Femur (tissue), 1 donor: ENCODE results near the gene MSI2.

Source experiments
- DNase-seq: peaks from one replicate; pipeline ENCODE4 v3.0.0-alpha.2; 2017

MSI2 gene

DNA sequence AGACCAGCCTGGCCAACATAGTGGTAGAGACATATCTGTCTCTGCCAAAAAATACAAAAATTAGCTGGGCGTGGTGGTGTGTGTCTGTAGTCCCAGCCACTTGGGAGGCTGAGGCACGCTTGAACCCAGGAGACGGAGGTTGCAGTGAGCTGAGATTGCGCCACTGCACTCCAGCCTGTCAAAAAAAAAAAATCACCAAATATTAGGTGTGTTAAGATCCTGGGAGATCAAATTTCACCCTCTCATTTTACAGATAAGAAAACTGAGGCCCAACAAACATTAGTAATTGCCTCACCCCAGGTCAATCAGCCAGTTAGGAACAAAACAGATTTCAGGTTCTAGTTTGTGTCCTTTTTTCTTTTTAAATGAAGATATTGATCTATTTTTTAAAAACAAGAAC is 116.7 kb downstream of the MSI2 start:
- no peak for DNase-seq

DNA sequence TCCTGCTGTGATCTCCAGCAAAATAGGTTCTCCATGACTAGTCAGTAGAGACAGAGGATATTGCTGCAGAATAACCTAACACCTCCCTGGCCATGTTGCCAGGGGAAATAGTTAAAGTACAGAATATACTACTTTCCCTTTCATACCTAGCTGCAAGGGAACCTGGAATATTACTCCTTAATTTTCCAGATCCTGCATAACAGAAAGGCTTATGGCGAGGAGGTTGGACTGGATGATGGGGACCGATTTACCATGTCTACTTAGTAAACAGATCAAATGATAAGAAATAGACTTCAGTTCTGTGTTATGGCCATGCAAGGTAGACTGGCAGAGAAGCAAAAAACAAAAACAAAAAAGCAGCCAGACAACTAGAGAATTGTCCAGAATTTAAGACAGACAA is 117.4 kb downstream of the MSI2 start:
- no peak for DNase-seq

DNA sequence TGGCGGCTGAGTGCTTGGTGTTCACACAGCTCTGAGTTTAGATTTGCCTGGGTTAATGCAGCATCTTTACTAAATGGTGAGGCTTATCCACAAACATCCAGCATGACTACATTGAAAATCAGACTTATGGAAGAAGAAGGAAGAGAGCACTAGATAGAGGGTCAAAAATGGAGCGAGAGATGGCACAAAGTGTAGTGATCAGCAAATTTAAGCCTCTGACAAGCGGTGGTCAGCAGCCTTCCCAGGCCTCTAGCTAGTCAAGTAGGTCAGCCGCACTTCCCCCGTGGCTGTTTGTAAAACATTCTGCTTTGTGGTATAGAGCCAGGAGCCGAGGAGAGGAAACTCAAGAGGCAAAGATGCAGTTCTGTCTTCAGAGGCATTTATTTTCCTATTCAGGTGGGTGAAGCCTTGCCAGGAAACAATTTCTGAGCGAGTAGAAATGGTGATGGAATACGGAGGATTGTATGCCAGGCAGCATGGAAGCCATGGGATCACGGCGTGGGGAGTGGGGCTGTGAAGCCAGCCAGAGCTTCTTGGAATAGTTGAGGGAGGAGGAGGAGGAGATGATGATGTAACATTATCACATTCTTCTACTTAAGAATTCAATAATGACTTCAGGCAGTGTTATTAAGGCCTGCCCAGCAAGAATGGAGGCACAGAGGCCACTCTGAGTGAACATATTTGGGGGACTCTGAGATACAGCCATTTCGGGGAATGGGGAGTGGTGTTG is 118.9 kb downstream of the MSI2 start:
- DNase-seq = no peak

DNA sequence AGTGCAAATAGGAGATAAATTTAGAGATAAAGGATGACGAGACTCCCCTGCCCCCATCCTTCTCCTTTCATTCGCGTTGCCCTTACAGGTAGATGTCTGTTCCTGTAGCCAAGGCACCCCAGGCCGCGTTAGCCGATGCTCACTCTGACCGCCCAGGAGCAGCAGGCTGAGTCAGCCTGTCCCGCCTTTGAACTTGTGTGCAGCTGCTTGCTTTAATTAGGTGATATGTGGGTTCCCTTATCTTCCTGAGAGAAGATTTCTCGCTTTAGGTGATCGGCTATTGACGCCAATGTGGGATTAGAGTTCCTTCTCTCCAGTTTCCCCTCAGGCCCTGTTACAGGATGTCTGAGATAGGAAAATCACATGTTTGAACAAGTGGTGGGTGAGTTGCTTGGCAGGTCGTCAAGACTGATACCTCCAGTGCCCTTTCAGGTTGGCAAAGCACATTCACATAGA is 119.5 kb downstream of the MSI2 start:
- DNase-seq = no peak

DNA sequence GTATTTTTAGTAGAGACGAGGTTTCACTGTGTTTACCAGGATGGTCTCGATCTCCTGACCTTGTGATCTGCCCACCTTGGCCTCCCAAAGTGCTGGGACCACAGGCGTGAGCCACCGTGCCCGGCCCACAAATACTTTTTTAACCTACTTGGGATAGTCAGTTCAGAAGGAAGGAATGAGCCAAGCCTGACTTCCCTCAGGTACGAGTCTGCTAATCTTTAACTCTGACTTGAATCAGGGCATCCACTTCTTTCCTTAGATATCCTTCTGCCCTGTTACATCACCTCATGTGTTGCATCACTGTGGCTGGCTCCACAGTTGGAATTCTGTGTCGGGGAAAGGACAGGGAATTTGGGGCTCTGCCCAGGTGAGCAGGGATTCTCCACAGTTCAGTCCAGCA is 120.8 kb downstream of the MSI2 start:
- DNase-seq = no peak

DNA sequence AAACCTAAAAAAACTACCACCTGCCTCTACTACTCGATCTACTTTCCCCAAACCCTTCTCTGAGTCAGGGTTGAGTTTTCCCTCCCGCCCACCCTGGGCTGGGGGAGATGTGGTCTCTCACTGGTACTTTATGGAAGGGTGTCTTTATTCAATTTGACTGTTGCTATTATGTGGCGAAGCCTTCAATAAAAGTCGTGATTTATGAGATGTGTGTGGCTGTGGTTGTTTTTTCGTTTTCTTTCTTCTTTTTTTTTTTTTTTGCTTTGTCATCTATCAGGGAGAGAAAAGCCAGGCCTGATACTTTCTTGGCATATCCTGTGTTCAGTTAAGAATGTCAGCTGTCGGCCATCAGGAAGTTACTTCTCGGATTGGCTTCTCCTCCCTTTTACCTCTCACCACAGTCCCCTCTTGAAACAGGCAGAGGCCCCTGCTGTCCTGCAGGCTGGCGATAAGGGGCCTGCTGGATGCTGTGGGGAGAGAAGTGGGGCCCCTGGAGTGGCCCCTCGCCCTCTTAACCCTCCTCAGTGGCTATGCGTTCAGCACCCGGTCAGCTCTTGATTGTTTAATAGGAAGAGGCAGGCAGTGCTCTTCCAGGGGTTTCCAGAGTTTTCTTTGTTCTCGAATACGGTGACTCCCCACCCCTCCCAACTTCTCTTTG is 123.0 kb downstream of the MSI2 start:
- DNase-seq = no peak

DNA sequence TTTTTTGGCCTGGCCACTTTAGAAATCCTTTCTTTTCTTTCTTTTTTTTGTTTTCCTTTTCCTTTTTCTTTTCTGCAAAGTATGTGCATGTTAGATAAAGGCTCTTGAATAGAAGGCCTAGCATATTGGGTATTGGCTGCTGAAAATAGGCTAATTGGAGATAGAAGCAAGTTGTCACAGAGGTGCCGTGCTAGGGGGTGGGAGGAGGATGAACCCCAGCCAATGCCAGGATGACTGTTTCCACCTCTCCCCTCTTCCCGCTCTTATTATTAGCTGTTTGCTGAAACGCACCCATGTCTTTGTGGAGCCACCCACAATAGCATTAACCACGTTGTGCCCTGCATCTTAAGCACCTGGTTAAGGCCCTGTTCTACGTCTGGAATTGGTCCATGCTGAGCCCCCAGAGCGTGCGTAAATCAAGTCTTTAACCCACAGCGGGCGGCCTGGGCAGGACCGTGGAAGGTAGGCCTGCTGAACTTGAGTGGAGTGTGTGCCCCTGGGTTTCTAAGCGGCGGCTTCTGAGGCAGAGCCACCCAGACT is 123.6 kb downstream of the MSI2 start:
- no peak for DNase-seq

DNA sequence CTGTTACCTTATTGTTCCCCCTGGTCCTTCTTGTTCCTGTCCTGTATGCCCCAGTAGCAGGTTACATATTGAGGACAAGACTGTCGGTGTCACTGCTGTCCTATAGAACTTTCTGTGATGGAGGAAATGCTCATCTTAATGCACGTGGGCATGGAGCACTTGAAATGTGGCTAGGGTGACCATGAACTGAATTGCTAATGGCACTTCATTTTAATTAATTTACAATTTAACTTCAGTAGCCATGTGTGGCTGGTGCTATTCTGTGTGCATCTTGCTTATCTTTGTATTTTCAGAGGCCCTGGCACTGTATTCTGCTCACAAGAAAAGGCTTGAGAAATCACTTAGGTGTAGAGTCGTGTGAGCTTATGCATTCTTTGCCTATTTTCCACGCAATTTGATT is 125.2 kb downstream of the MSI2 start:
- DNase-seq = no peak

DNA sequence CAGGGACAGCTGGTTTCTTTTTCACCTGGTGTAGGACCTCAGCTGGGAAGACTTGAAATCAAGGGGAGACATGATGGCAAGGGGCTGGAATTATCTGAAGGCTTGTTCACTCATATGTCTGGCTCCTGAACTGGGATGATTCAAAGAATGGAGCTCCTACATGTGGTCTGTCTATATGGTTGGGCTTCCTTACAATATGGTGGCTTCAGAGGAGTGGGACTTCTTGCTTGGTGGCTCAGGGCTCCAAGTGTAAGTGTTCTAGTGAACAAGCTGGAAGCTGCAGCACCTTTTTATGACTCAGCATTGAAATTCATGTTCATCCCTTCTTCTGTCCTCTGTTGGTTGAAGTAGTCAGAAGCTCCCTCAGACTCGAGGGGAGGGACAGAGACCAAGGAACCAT is 127.9 kb downstream of the MSI2 start:
- DNase-seq = no peak

DNA sequence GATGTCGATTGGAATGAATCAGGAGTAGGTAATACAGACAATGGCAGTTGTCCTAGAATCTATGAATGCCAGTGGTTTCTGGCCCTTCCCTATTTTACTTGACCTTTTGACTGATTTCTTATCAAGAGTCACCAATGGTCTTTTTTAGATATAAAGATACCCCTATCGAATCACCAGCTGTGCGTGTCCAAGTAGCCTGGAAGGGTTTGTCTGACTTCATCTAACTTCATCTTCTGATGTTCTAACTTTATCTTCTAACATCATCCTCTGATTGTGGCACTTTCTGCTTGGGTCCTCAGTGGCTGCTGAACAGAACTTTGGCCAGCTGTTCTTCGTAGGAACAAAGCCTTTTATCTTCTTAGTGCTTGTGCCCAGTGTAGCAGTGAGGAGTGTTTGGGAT is 129.7 kb downstream of the MSI2 start:
- DNase-seq = no peak

DNA sequence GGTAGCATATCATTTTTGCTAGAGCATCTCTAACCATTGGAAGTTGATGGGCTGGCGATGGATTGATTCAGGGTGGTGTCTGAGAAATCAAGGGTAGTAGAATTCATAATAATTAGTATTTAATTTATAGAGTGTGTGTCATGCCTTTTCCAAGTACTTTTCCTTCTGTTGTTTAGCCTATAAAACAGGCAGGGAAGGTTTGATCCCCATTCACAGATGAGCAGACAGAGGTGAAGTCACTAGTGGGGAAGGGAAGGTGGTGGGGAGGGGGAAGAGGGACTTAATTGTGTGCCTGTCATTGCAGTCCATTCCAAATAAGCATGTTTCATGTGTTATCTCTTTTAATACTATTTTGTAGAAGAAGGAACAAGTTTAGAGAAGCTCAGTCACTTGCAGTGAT is 131.3 kb downstream of the MSI2 start:
- no peak for DNase-seq

DNA sequence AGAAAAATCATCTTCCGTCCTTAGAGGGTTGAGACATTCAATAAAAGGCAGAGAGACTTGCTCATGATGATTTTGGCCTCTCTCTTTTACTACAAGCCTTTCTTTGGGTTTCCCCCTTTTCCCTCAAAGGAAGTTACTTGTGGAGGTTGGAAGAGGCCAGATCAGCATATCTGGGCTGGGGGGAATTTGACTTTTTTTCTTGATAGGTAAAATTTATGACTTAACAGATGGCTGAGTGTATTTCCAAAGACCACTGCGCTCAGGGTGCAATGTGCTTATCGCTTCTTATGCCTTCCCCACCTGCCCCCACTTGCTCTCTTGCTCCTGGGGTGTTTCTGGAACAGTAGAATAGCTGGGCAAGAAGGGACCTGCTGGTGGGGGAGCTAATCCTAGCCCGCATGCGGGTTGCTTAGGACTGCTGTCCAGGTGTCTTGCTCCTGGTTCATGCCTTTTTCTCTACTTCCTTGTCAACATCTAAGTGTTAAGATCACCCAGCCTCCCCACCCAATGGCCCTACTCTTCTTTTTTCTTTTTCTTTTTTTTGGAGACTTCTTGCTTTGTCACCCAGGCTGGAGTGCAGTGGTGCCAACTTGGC is 131.9 kb downstream of the MSI2 start:
- no peak for DNase-seq

DNA sequence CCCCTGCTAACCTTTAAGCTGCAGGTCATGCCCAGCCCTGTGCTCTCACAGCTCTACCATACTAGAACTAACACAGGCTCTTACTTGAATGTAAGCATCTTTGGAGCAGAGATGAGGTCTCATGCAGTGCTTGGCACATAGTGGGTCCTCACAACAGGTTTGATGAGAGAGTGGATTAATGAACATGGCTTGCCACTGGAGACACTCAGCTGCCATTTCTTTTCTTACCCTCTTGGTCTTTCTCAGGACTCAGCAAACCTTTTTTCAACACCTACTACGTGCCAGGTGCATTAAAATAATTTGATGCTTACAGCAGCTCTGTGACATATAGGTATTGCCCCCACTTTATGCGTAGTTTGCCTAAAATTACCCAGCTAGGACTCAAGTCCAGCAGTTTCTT is 133.2 kb downstream of the MSI2 start:
- DNase-seq = no peak

DNA sequence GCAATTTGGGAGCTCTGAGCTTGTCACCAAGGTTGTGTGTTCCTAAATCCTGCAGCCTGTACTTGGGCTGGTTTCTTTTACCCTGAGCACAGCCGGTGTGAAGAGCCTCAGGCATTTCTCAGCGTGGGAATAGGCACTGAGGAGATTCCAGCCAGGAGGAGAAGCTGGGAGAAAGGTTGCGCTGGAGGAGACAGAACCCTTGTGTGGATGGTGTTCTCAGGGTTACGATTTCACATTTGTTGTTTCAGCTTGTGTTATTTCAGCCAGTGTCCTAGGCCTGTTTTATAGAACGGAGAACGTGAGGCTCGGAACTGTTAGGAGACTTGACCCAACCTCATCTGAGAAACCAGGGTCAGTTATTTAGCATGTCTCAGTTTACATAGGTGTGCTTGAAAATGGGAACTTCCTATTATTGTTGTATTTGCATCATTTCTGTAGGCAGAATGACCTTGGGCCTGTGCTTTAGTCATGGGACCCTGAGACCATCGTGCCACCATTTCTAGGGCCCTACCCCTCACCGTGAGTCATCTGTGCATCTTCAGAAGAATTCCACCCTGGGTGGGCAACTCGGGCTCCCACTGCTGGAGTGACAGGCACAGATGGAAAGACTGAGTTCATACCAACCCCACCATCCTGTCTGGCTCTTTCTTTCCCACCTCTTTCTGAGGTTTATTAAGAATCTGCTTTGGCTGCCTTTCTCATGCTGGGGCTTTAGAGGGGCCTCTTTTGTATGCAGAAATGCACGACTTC is 134.9 kb downstream of the MSI2 start:
- DNase-seq = no peak

DNA sequence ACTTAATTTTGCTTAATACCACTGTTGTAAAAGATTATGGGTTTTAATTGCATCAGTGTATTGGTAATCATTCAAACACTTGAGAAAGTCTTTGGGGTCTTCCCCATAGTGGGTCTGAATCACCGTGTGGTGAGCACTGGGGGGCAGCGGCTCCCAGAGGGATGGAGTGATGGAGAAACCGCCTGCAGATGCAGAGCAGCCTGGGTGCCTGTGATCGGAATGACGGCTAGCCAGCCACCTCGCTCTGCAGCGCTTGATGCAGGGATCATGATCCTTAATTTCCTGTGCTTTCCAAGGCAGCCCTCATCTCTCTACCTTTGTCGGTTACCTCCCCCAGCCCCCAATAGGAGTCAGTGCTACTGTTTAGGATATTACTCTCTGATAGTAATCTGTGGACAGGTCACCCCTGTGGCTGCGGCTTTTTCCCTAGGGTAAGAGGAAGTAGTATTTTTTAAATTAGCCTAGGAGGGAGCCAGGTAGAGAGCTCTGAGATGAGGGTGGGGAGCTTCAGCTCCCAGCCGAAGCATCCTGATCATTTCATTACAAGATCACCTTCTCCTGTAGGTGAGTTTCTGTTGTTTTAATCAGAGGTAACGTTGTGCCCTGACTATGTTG is 135.6 kb downstream of the MSI2 start:
- no peak for DNase-seq

DNA sequence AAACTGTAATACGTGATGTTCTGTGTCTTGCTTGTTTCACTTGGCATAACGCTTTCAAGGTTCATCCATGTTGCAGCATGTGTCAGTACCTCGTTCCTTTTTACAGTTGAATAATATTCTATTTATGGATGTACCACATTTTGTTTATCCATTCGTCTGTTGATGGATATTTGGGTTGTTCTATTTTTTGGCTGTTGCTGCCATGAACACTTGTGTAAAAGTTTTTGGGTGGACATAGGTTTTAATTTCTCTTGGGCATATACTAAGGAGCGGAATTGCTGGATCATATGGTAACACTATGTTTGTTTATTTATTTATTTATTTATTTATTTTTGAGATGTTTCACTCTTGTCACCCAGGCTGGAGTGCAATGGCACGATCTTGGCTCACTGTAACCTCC is 137.0 kb downstream of the MSI2 start:
- no peak for DNase-seq

DNA sequence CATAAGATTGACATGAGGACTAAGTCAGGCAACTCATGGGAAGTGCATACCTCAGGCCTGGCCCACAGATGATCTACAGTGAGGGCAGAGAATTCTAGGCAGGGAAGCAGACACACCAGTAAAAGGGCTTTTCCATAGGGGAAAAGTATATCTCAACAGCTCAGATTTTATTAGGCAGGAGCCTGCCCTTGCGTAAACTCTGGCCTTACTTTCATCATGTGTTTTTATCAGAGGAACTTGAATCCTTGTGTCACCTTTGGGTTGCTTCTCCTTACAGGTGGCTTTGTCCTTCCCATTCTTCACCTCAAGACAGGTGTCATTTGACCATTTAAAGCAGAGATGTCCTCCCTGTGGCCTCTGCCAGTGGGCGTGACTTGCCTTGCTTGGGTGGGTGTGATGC is 138.1 kb downstream of the MSI2 start:
- no peak for DNase-seq

DNA sequence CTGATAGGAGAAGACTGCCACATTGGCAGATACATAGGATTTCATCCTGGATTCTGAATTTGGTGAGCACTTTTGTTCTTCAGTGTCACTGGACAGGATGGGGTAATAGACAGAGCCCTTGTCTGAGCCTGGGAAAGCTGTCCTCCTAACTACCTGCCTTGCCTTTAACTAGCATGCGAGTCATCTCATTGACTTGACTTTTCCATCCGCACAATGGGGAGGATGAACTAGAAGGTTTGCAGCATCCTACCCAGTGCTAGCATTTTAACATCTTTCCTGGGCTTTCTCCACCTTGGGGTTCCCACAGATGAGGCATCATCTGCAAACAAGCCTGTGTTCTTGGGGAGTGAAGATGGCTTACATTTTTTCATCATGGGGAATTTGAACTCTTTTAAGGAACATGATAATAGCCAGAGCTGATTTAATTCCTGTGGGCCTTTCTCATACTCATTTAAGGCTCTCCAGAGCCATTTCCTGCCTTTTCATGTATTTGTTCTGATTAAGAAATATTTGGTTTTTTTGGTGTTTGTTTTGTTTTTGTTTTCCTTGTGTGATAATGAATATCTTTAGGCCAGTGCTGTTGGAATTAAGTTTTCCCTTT is 139.5 kb downstream of the MSI2 start:
- DNase-seq = no peak

DNA sequence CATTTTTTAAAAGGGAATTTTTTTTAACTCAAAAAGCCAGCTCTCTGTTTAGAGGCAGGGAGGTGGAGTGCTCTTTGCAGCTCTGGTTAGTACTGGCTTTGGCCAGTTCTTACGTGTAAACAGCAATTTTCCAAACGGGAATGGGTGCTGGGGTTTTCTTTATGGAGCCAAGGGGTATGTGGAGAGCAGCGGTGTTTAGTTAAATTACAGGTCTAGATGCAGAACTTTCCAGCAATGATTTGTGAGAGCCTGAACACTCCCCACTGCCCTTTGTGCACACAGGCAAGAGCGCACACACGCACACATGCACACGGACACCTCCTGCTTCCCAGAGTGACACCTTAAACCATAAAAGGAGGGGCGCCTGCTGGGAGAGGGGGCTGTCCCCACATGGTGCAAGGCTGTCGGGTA is 140.2 kb downstream of the MSI2 start:
- peak; percentile 39 for DNase-seq

DNA sequence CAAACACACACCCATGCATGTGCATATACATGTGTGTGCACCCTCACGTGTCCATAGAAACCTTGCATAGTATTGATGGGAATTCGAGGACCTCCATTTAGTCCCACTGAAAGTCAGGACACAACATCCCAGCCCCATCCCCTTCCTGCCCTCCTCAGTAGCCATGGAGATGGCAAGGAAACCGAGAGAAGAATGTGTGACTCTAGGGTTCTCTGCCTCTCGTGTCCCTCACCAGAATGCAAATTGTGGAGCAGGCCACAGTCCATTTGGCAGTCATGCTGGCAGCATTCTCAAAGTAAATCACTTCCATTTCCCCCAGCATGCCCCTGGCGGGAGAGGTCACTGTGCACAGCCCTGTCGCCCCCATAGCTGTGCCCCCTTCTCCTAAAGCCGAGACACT is 141.1 kb downstream of the MSI2 start:
- no peak for DNase-seq

DNA sequence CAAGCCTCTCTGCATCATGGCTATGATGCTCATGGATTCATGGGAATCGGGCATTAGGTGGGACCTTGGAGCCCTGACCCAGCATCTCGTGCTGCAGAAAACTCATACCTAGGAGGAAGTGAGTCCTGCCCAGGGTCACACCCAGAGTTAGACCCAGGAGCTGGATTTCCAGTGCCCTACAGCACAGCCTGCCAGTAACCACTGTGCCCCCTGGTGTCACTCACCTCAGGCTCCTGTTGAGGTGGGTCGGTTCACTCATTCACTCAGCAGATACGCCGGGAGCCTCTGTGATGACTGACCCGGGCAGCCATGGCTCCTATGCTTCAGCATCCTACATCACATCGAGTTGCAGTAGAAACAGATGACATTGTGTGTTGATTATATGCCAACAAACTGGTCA is 143.4 kb downstream of the MSI2 start:
- no peak for DNase-seq

DNA sequence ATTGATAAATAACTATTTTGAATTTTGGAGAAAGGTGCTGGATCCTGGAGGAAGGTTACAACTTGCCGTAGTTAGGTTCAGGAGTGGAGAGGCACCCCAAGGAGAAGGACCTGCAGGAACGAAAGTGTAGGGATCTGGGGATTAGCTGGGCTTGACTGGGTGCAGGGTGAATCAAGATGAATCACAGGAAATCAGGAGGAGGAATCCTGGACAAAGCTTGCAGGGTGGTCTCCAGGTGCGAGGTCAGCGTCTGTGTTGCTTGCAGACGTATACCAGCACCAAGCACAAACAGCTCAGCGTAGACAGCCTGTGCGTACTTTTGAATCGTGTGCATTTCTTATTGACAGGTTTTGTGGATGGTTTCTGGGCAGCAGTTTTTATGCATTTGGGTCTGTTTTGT is 144.3 kb downstream of the MSI2 start:
- DNase-seq = no peak
